ENCODE data around the gene CDH7. TPM values are rescaled to one million over a fixed set of nuclear protein-coding genes. Genes with fewer than 3 reads are reported as not detected.

Gene CDH7
- not detected for polyA plus RNA-seq (2012; ENCODE audit: missing spikeins)

GRCh38 chr18:65750389-65751154 is at the start of gene CDH7:
Gene CDH7 (plus strand): TSS chr18:65751012. CDS start chr18:65762843, 11,831 bp downstream.
- no peak for TF ChIP-seq POLR2A (IDR thresholded peaks at IDR 0.05; ENCODE audit: low read depth, low read length)
- no peak for TF ChIP-seq POLR2AphosphoS5 (IDR thresholded peaks at IDR 0.05; ENCODE audit: low read depth, low read length)
- no peak for TF ChIP-seq TAF1 (IDR thresholded peaks at IDR 0.05; ENCODE audit: borderline replicate concordance, low read depth, low read length)
- FAIRE-seq (no peak), DNase-seq (ENCODE audit: insufficient read length) (no peak)

GRCh38 chr18:65704046-65704445 is 46.8 kb upstream of the CDH7 start:
- FAIRE-seq (no peak), DNase-seq (ENCODE audit: insufficient read length) (no peak)
- TF ChIP-seq POLR2A (IDR thresholded peaks at IDR 0.05; ENCODE audit: low read depth, low read length) (no peak), TAF1 (IDR thresholded peaks at IDR 0.05; ENCODE audit: borderline replicate concordance, low read depth, low read length) (no peak), POLR2AphosphoS5 (IDR thresholded peaks at IDR 0.05; ENCODE audit: low read depth, low read length) (no peak)

- DNase-seq (ENCODE audit: insufficient read length) (no peak), FAIRE-seq (no peak)
- TF ChIP-seq POLR2A (IDR thresholded peaks at IDR 0.05; ENCODE audit: low read depth, low read length), result no peak
- no peak for TF ChIP-seq TAF1 (IDR thresholded peaks at IDR 0.05; ENCODE audit: borderline replicate concordance, low read depth, low read length)
- no peak for TF ChIP-seq POLR2AphosphoS5 (IDR thresholded peaks at IDR 0.05; ENCODE audit: low read depth, low read length)
Observed at GRCh38 chr18:65706646-65707045, 44.2 kb upstream of the CDH7 start.

GRCh38 chr18:65711493-65711892 is 39.3 kb upstream of the CDH7 start:
- FAIRE-seq (no peak), DNase-seq (ENCODE audit: insufficient read length) (no peak)
- TF ChIP-seq POLR2AphosphoS5 (IDR thresholded peaks at IDR 0.05; ENCODE audit: low read depth, low read length) (no peak), TAF1 (IDR thresholded peaks at IDR 0.05; ENCODE audit: borderline replicate concordance, low read depth, low read length) (no peak), POLR2A (IDR thresholded peaks at IDR 0.05; ENCODE audit: low read depth, low read length) (no peak)

GRCh38 chr18:65721619-65722018 is 29.2 kb upstream of the CDH7 start:
- no peak for FAIRE-seq
- TF ChIP-seq POLR2AphosphoS5 (IDR thresholded peaks at IDR 0.05; ENCODE audit: low read depth, low read length) (no peak), TAF1 (IDR thresholded peaks at IDR 0.05; ENCODE audit: borderline replicate concordance, low read depth, low read length) (no peak), POLR2A (IDR thresholded peaks at IDR 0.05; ENCODE audit: low read depth, low read length) (no peak)

GRCh38 chr18:65725251-65726050 is 25.4 kb upstream of the CDH7 start:
- DNase-seq (ENCODE audit: insufficient read length), result no peak
- no peak for FAIRE-seq
- TF ChIP-seq TAF1 (IDR thresholded peaks at IDR 0.05; ENCODE audit: borderline replicate concordance, low read depth, low read length), result no peak
- TF ChIP-seq POLR2A (IDR thresholded peaks at IDR 0.05; ENCODE audit: low read depth, low read length), result no peak
- no peak for TF ChIP-seq POLR2AphosphoS5 (IDR thresholded peaks at IDR 0.05; ENCODE audit: low read depth, low read length)

More at GRCh38 chr18:65721619-65722018, 29.2 kb upstream of the CDH7 start:
- DNase-seq (ENCODE audit: insufficient read length), result no peak

- DNase-seq (ENCODE audit: insufficient read length) (no peak), FAIRE-seq (no peak)
- TF ChIP-seq POLR2A (IDR thresholded peaks at IDR 0.05; ENCODE audit: low read depth, low read length) (no peak), POLR2AphosphoS5 (IDR thresholded peaks at IDR 0.05; ENCODE audit: low read depth, low read length) (no peak), TAF1 (IDR thresholded peaks at IDR 0.05; ENCODE audit: borderline replicate concordance, low read depth, low read length) (no peak)
Observed at GRCh38 chr18:65735155-65735554, 15.7 kb upstream of the CDH7 start.

GRCh38 chr18:65737471-65737955 is 13.3 kb upstream of the CDH7 start:
- DNase-seq (ENCODE audit: insufficient read length), result no peak
- TF ChIP-seq TAF1 (IDR thresholded peaks at IDR 0.05; ENCODE audit: borderline replicate concordance, low read depth, low read length) (no peak), POLR2A (IDR thresholded peaks at IDR 0.05; ENCODE audit: low read depth, low read length) (no peak), POLR2AphosphoS5 (IDR thresholded peaks at IDR 0.05; ENCODE audit: low read depth, low read length) (no peak)
- no peak for FAIRE-seq

- no peak for DNase-seq (ENCODE audit: insufficient read length)
- FAIRE-seq, result no peak
- TF ChIP-seq TAF1 (IDR thresholded peaks at IDR 0.05; ENCODE audit: borderline replicate concordance, low read depth, low read length) (no peak), POLR2AphosphoS5 (IDR thresholded peaks at IDR 0.05; ENCODE audit: low read depth, low read length) (no peak), POLR2A (IDR thresholded peaks at IDR 0.05; ENCODE audit: low read depth, low read length) (no peak)
Observed at GRCh38 chr18:65746936-65747335, 3.9 kb upstream of the CDH7 start.

- no peak for TF ChIP-seq POLR2A (IDR thresholded peaks at IDR 0.05; ENCODE audit: low read depth, low read length)
- TF ChIP-seq POLR2AphosphoS5 (IDR thresholded peaks at IDR 0.05; ENCODE audit: low read depth, low read length), result no peak
- TF ChIP-seq TAF1 (IDR thresholded peaks at IDR 0.05; ENCODE audit: borderline replicate concordance, low read depth, low read length), result no peak
- DNase-seq (ENCODE audit: insufficient read length) (no peak), FAIRE-seq (no peak)
Observed at GRCh38 chr18:65748321-65748720, 2.5 kb upstream of the CDH7 start.

- DNase-seq (ENCODE audit: insufficient read length) (no peak), FAIRE-seq (no peak)
- no peak for TF ChIP-seq TAF1 (IDR thresholded peaks at IDR 0.05; ENCODE audit: borderline replicate concordance, low read depth, low read length)
- no peak for TF ChIP-seq POLR2A (IDR thresholded peaks at IDR 0.05; ENCODE audit: low read depth, low read length)
- no peak for TF ChIP-seq POLR2AphosphoS5 (IDR thresholded peaks at IDR 0.05; ENCODE audit: low read depth, low read length)
Observed at GRCh38 chr18:65749841-65750240, 971 bp upstream of the CDH7 start.
